ENCODE measurements around the gene TXNRD1.
"Not testable (repeated sequence)": the region's sequence is repeated elsewhere in the genome, so short reads cannot be mapped to it uniquely, and the experiment has no call there.

TXNRD1 gene

GRCh38 chr12:104292872-104293794 is 77.6 kb downstream of the TXNRD1 start:
- TF ChIP-seq GLIS3 (CRISPR knock-in tag; IDR thresholded peaks at IDR 0.05) (no peak), OSR1 (CRISPR knock-in tag; IDR thresholded peaks at IDR 0.05) (no peak), ESRRG (CRISPR knock-in tag; IDR thresholded peaks at IDR 0.05) (no peak), CSDC2 (CRISPR knock-in tag; IDR thresholded peaks at IDR 0.05) (no peak), PATZ1 (CRISPR knock-in tag; IDR thresholded peaks at IDR 0.05; ENCODE audit: borderline replicate concordance) (no peak), TCF4 (CRISPR knock-in tag; IDR thresholded peaks at IDR 0.05; ENCODE audit: borderline replicate concordance) (no peak), PPARA (CRISPR knock-in tag; IDR thresholded peaks at IDR 0.05; ENCODE audit: borderline replicate concordance) (no peak), ZC3H10 (CRISPR knock-in tag; IDR thresholded peaks at IDR 0.05) (no peak), POU6F1 (CRISPR knock-in tag; IDR thresholded peaks at IDR 0.05; ENCODE audit: borderline replicate concordance, low read depth) (no peak), ISL1 (CRISPR knock-in tag; IDR thresholded peaks at IDR 0.05) (no peak), CSRNP3 (CRISPR knock-in tag; IDR thresholded peaks at IDR 0.05) (no peak), BACH2 (CRISPR knock-in tag; IDR thresholded peaks at IDR 0.05; ENCODE audit: borderline replicate concordance) (no peak), ZFP3 (CRISPR knock-in tag; IDR thresholded peaks at IDR 0.05) (no peak), ZNF8 (CRISPR knock-in tag; IDR thresholded peaks at IDR 0.05) (no peak)
- TF ChIP-seq, protein P1, sequence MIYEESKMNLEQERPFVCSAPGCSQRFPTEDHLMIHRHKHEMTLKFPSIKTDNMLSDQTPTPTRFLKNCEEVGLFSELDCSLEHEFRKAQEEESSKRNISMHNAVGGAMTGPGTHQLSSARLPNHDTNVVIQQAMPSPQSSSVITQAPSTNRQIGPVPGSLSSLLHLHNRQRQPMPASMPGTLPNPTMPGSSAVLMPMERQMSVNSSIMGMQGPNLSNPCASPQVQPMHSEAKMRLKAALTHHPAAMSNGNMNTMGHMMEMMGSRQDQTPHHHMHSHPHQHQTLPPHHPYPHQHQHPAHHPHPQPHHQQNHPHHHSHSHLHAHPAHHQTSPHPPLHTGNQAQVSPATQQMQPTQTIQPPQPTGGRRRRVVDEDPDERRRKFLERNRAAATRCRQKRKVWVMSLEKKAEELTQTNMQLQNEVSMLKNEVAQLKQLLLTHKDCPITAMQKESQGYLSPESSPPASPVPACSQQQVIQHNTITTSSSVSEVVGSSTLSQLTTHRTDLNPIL (CRISPR knock-in tag; IDR thresholded peaks at IDR 0.05; ENCODE audit: low read depth), result no peak
- TF ChIP-seq, protein P2, sequence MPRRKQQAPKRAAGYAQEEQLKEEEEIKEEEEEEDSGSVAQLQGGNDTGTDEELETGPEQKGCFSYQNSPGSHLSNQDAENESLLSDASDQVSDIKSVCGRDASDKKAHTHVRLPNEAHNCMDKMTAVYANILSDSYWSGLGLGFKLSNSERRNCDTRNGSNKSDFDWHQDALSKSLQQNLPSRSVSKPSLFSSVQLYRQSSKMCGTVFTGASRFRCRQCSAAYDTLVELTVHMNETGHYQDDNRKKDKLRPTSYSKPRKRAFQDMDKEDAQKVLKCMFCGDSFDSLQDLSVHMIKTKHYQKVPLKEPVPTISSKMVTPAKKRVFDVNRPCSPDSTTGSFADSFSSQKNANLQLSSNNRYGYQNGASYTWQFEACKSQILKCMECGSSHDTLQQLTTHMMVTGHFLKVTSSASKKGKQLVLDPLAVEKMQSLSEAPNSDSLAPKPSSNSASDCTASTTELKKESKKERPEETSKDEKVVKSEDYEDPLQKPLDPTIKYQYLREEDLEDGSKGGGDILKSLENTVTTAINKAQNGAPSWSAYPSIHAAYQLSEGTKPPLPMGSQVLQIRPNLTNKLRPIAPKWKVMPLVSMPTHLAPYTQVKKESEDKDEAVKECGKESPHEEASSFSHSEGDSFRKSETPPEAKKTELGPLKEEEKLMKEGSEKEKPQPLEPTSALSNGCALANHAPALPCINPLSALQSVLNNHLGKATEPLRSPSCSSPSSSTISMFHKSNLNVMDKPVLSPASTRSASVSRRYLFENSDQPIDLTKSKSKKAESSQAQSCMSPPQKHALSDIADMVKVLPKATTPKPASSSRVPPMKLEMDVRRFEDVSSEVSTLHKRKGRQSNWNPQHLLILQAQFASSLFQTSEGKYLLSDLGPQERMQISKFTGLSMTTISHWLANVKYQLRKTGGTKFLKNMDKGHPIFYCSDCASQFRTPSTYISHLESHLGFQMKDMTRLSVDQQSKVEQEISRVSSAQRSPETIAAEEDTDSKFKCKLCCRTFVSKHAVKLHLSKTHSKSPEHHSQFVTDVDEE (CRISPR knock-in tag; IDR thresholded peaks at IDR 0.05), result no peak
- ATAC-seq, result no peak; the same call in 2 of the 3 replicates

DNA sequence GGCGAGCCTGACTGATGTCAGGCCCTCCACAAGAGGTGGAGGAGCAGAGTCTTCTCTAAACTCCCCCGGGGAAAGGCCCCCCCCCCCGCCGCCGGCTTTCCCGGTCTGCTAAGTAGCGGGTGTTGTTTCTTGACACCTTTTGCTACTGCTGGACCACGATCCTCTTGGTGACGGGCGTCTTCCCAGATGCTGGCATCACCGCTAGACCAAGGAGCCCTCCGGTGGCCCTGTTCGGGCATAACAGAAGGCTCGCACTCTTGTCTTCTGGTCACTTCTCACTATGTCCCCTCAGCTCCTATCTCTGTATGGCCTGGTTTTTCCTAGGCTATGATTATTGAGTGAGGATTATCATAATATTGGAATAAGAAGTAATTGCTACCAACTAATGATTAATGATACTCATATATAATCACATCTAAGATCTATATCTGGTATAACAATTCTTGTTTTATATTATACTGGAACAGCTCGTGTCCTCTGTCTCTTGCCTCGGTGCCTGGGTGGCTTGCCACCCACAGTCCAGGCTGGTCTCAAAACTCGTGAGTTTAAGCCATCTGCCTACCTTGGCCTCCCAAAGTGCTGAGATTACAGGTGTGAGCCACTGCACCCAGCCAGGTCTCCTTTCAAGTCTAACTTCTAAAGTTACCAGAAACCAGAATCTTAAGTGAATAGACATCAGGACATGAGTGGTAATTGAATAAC is 78.7 kb downstream of the TXNRD1 start:
- not testable (repeated sequence) for ATAC-seq

DNA sequence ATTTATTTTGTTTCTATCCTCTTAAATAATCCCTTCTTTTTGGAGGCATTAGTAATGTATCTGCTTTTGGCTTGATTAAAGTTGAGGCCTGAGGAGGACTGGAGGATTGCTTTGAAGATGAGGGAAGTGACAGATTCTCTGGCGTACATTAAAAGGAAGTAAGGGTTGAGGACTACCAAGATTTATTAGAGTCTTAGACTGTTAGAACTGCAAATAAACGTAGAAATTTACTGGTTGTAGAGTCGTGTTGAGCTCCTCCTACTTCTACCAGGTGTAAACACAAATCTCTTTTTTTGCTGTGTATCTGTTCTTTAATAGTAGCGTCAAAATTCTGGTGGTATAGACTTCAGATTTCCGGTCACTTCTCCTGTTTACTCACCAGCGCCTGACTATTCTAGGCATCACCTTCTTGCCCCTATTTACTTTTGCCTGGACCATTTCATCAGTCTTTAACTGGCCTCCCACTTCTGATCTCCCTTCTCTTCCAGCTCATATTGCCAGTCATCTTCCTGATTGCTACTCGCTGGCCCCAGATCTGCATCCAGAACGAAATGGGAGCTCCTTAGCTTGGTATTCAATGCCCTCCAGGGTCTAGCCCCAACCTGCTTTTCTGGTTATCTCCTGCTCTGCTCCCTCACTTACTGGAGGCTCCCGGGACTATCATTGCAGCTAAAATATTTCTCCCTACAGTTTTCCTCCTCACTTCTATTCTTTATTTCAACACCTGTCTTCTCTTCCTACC is 79.5 kb downstream of the TXNRD1 start:
- no peak for ATAC-seq
- TF ChIP-seq ZNF8 (CRISPR knock-in tag; IDR thresholded peaks at IDR 0.05) (no peak), ZFP3 (CRISPR knock-in tag; IDR thresholded peaks at IDR 0.05) (no peak), GLIS3 (CRISPR knock-in tag; IDR thresholded peaks at IDR 0.05) (no peak), ZNF565 (CRISPR knock-in tag; conservative IDR thresholded peaks at IDR 0.05; ENCODE audit: low read depth) (no peak), RARB (CRISPR knock-in tag; IDR thresholded peaks at IDR 0.05) (no peak), ESRRG (CRISPR knock-in tag; IDR thresholded peaks at IDR 0.05) (no peak), ARNTL (CRISPR knock-in tag; IDR thresholded peaks at IDR 0.05; ENCODE audit: borderline replicate concordance, low read depth) (no peak), CSRNP3 (CRISPR knock-in tag; IDR thresholded peaks at IDR 0.05) (no peak), ISL1 (CRISPR knock-in tag; IDR thresholded peaks at IDR 0.05) (no peak), PPARA (CRISPR knock-in tag; IDR thresholded peaks at IDR 0.05; ENCODE audit: borderline replicate concordance) (no peak), ZFP30 (CRISPR knock-in tag; IDR thresholded peaks at IDR 0.05) (no peak), ZNF70 (CRISPR knock-in tag; IDR thresholded peaks at IDR 0.05) (no peak), ZC3H10 (CRISPR knock-in tag; IDR thresholded peaks at IDR 0.05) (no peak)
- TF ChIP-seq, protein P1 (CRISPR knock-in tag; IDR thresholded peaks at IDR 0.05; ENCODE audit: low read depth), result no peak

All from SK-N-SH treated with all-trans-retinoic acid at 6 μM for 48 hours (cell line).